ENCODE results near the gene AP2B1. TPM values are rescaled to one million over a fixed set of nuclear protein-coding genes. Genes with fewer than 3 reads are reported as not detected.
A peak's percentile ranks its signal among the peaks of the same experiment; 100 is the strongest.

The AP2B1 gene
- total RNA-seq, 2 experiments from 2014 or later, result 147 to 150 TPM

DNA sequence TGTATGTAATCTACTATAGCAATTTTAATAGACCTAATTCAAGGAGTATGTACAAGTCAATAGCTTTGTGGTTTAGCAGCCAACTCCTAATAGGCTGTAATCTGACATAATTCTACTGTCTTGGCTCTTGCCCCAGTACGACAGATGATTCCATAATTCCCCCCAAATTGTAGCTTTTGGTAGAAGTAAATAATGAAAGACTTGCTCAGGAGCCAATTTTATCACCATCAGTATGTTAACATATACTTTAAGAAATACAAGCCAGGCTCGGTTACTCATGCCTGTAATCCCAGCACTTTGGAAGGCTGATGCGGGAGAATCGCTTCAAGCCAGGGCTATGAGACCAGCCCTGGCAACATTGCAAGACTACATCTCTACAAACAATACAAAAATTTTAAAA is 53.9 kb downstream of the AP2B1 start:
- Mint-ChIP-seq H3K9me3 (no peaks in the 10 kb centered on the region), H3K4me3 (no peak overlapping the region), H3K27ac (no peak overlapping the region), H3K36me3 (peaks cover 11% of the 10 kb centered on the region), H3K4me1 (no peaks in the 10 kb centered on the region), H3K27me3 (no peaks in the 10 kb centered on the region)
- DNase-seq, result no peak

DNA sequence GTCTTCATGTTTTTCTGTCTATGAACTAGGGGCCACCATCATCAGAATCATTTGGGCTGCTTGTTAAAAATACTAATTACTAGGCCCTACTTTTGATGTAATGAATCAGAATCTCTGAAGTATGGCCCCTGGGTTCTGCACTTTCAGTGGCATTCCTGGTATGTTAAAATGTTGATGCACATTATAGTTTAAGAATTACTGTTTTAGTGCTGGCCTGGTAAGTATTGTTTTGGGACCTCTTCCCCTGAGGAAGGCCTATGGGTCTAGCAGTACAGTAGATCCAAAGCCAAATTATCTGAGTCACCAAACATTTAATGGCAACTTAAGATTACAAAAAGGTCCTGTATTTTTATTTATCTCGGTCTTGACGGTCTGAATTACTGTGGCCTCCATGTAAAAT is 58.8 kb downstream of the AP2B1 start:
- no peaks in the 10 kb centered on the region for H3K27me3 Mint-ChIP-seq
- no peak overlapping the region for H3K4me3 Mint-ChIP-seq
- no peaks in the 10 kb centered on the region for H3K9me3 Mint-ChIP-seq
- no peaks in the 10 kb centered on the region for H3K4me1 Mint-ChIP-seq
- no peak overlapping the region for H3K27ac Mint-ChIP-seq
- no peak for DNase-seq
- H3K36me3 Mint-ChIP-seq, result no peaks in the 10 kb centered on the region

DNA sequence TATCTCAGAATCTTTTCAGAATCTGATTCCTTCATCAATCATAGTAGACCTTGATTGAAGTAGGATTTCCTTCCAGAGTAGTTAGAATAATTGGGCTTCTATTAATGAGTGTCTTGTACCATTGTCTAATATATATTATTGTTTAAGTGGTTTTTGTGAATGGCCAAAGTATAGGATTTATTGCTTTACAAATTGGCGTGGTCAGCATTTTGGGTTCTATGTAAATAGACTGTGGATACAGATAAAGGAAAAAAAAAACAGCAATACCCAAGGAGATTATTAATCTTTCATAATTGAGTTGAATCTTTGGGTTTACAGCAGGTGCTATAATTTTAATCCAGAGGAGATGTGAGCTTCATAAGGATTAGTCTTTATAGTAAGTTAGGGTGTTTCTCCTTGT is 64.3 kb downstream of the AP2B1 start:
- Mint-ChIP-seq H3K9me3 (no peaks in the 10 kb centered on the region), H3K4me3 (no peak overlapping the region), H3K36me3 (peaks cover 5% of the 10 kb centered on the region)

DNA sequence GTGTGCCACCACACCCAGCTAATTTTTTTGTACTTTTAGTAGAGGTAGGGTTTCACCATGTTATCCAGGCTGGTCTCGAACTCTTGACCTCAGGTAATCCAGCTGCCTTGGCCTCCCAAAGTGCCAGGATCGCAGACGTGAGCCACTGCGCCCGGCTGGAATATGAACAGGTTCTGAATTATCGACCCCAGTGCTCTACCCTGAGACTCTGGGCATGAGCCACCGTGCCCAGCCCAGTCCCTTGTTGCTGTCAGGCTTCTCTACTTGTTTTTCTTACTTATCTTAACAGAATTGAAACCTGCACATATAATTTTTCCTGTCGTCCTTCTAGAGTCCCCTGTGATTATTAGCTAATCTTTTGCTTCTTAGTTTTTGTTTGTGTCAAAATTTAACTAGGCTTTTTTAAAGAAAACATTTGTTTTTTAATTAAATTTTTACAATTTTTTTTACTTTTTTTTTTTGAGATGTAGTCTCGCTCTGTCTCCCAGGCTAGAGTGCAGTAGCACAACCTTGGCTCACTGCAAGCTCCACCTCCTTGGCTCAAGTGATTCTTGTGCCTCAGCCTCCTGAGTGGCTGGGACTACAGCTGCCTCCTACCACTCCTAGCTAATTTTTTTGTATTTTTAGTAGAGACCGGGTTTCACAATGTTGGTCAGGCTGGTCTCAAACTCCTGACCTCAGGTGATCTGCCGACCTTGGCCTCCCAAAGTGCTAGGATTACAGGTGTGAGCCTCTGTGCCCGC is 66.7 kb downstream of the AP2B1 start:
- Mint-ChIP-seq H3K27me3 (no peaks in the 10 kb centered on the region), H3K27ac (no peak overlapping the region), H3K4me1 (peaks cover 9% of the 10 kb centered on the region), H3K9me3 (no peaks in the 10 kb centered on the region), H3K4me3 (no peak overlapping the region), H3K36me3 (peaks cover 8% of the 10 kb centered on the region)
- no peak for DNase-seq

More for the DNA sequence above, 64.3 kb downstream of the AP2B1 start:
- no peaks in the 10 kb centered on the region for H3K27me3 Mint-ChIP-seq
- peaks cover 6% of the 10 kb centered on the region for H3K4me1 Mint-ChIP-seq
- no peak for DNase-seq
- no peak overlapping the region for H3K27ac Mint-ChIP-seq

DNA sequence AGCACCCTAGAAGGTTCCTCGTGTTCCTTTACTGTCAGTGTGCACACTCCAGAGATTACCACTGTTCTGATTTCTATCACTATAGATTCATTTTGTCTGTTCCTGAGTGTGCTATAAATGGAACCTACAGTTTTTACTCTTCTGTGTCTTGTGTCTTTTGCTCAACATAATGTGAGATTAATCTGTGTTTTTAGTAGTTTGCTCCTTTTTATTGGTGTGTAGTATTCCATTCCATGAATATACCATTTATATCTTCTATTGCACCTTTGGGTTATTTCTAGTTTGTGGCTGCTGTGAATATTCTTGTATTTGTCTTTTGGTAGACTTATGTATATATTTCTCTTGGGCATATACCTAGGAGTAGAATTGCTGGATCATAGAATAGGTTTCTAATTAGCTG is 68.2 kb downstream of the AP2B1 start:
- DNase-seq, result no peak
- no peak overlapping the region for H3K27ac Mint-ChIP-seq
- H3K4me1 Mint-ChIP-seq, result peaks cover 9% of the 10 kb centered on the region
- peaks cover 12% of the 10 kb centered on the region for H3K36me3 Mint-ChIP-seq
- H3K4me3 Mint-ChIP-seq, result no peak overlapping the region
- H3K9me3 Mint-ChIP-seq, result no peaks in the 10 kb centered on the region
- H3K27me3 Mint-ChIP-seq, result no peaks in the 10 kb centered on the region

DNA sequence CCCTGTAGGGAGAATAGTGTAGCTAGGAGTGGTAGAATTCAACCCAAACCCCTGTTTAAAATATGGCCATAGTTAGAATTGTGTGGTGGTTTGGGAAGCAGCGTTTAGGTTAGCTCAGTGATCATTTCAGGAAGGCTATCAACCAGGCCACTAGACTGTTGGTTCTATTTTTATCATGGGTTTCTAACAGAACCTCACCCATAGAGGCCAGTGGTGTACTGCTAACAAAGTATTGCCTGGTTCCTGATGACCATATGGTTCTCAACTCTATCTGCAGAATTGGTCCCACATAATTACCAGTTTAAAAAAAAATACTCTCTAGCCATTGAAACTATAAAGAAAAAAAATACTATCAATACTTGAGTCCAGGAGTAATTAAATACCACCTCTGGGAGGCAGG is 73.8 kb downstream of the AP2B1 start:
- no peak for DNase-seq
- H3K27me3 Mint-ChIP-seq, result no peaks in the 10 kb centered on the region
- H3K9me3 Mint-ChIP-seq, result no peaks in the 10 kb centered on the region
- H3K4me1 Mint-ChIP-seq, result peaks cover 7% of the 10 kb centered on the region
- H3K4me3 Mint-ChIP-seq, result no peak overlapping the region
- H3K36me3 Mint-ChIP-seq, result peaks cover 10% of the 10 kb centered on the region
- no peak overlapping the region for H3K27ac Mint-ChIP-seq

DNA sequence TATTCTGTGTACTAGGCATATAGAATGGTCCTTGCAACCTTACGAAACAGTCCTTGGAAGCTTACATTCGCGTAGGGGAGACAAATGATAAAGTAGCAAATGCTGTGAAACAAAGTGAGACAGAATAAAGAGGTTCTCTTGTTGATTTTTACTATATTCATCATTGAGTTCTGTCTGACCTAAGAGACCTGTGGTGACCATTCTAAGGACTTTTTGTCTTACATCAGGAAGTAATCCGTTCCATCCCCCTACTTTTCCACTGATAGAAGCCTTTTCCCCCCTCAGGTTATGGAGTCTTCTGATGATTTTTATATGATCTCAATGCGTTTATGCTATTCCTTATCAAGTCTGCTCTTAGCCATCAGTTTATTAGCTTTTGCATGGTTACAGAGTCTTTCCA is 77.6 kb downstream of the AP2B1 start:
- Mint-ChIP-seq H3K4me3 (no peak overlapping the region), H3K4me1 (no peaks in the 10 kb centered on the region), H3K9me3 (no peaks in the 10 kb centered on the region), H3K36me3 (peaks cover 4% of the 10 kb centered on the region), H3K27me3 (no peaks in the 10 kb centered on the region), H3K27ac (no peak overlapping the region)
- no peak for DNase-seq

DNA sequence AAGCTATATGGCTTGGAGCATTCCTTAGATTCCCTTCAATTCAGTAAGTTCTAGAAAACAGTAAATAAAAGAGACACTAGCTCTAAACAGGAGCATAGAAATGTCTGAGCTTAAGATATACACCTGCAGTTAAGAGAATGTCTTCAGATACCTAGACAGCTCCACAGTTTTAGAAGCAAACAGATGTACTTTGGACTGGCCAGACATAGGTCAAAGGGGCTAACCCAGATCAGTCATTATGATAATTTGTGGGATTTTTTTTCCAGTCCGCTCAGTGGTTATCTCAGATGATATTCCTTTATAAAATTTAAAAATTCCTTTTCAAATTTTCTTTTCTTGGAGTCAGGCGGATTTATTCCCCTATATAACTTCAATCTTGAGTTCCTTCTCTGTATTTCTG is 78.5 kb downstream of the AP2B1 start:
- no peak overlapping the region for H3K4me3 Mint-ChIP-seq
- H3K9me3 Mint-ChIP-seq, result no peaks in the 10 kb centered on the region
- H3K4me1 Mint-ChIP-seq, result no peaks in the 10 kb centered on the region
- DNase-seq, result no peak
- no peaks in the 10 kb centered on the region for H3K27me3 Mint-ChIP-seq
- no peak overlapping the region for H3K27ac Mint-ChIP-seq
- H3K36me3 Mint-ChIP-seq, result peaks cover 3% of the 10 kb centered on the region

DNA sequence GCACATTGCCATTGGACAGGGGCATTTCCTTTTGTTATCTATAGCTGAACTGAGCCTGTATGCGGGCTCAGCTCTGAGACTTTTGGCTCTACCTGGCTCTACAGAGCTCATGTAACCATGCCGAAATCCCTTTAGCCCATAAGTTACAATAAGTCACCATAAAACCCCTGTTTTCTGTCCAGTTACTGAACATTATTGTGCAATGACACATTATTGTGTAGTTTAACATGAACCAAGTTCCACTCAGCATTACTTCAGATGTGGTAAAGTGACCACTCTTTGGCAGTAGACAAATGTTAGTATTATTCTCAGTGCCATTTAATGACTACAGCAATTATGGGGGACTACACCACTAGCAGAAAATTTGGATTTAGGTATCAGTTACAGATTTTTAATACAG is 78.9 kb downstream of the AP2B1 start:
- no peaks in the 10 kb centered on the region for H3K4me1 Mint-ChIP-seq
- no peak overlapping the region for H3K27ac Mint-ChIP-seq
- no peak for DNase-seq
- H3K9me3 Mint-ChIP-seq, result no peaks in the 10 kb centered on the region
- H3K36me3 Mint-ChIP-seq, result peaks cover 3% of the 10 kb centered on the region
- H3K4me3 Mint-ChIP-seq, result no peak overlapping the region
- no peaks in the 10 kb centered on the region for H3K27me3 Mint-ChIP-seq

DNA sequence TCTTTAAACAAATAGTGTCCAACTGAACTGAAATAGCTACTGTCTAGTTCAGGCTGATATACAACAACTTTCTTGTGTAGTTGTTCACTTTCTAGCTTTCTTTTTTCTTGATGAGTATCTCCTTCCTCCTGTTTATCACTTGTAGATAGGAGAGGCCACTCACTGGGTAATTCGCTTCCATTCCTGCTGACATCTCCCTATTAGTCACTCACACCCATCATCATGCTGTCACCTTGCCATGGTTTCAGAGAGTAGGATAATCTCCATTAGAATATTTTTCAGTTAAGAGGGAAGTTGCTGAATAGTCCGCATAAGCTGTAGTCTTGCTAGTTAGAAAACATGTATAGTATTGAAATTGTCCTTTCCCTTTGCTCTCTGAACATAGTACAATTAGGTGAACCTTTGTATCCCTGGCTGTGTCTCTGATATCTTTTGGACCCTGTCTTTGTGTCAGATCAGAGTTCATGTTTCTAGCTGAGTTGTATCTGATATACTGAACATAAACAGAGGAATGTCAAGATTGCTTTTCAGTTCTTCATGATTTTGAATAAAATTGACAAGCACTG is 79.9 kb downstream of the AP2B1 start:
- Mint-ChIP-seq H3K36me3 (peaks cover 6% of the 10 kb centered on the region), H3K4me3 (no peak overlapping the region), H3K27ac (no peak overlapping the region), H3K9me3 (no peaks in the 10 kb centered on the region), H3K27me3 (no peaks in the 10 kb centered on the region), H3K4me1 (no peaks in the 10 kb centered on the region)
- DNase-seq, result no peak

DNA sequence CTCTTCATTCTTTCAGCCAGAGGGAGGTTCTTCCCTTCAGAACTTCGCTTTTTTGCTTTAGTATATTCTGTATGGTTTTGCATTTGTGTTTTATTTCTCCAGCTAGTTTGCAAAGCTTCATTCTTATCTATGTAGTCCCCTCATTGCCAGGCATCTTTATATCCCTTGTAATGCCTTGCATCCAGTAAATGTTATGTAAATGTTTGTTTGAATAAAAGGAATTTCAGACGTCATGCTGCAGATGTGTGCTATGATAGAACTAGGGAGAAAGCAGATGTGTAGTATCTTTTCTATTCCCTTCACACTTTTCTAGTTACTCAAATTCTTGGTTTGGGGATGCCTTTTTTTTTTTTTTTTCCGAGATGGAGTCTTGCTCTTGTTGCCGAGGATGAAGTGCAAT is 81.7 kb downstream of the AP2B1 start:
- Mint-ChIP-seq H3K27ac (no peak overlapping the region), H3K4me1 (no peaks in the 10 kb centered on the region), H3K27me3 (no peaks in the 10 kb centered on the region), H3K9me3 (no peaks in the 10 kb centered on the region), H3K4me3 (no peak overlapping the region), H3K36me3 (peaks cover 7% of the 10 kb centered on the region)
- no peak for DNase-seq

DNA sequence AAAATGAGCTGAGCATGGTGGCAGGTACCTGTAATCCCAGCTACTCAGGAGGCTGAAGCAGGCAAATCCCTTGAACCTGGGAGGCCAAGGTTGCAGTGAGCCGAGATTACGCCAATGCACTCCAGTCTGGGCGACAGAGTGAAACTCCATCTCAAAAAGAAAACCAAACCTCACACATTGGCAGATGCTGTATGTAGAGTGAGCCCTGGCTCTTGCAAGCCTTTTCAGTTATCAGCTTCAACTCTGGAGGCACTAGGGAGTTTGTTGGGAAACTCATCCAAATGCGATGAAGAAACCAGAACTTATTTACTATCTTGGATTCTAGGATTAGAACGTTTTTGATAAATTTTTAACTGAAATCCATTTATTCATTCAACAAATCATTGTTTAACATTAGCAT is 87.4 kb downstream of the AP2B1 start:
- H3K4me3 Mint-ChIP-seq, result no peak overlapping the region
- H3K27me3 Mint-ChIP-seq, result no peaks in the 10 kb centered on the region
- DNase-seq, result no peak
- peaks cover 18% of the 10 kb centered on the region for H3K36me3 Mint-ChIP-seq
- H3K27ac Mint-ChIP-seq, result no peak overlapping the region
- no peaks in the 10 kb centered on the region for H3K9me3 Mint-ChIP-seq
- H3K4me1 Mint-ChIP-seq, result peaks cover 12% of the 10 kb centered on the region

DNA sequence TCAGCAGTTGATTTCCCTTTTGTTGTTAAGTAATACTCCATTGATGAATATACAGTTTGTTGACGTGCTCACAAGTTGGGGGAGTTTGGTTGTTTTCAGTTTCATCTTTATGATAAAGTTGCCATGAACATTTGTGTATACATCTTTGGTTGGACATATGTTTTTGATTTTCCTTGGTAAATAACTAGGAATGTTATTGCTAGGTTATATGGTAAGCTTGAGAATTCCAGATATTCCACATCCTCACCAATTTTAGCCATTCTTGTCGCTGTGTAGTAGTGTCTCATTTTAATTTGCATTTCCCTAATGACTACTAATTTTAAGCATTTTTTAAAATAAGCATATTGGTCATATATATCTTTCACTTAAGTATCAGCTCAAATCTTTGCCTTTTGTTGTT is 89.3 kb downstream of the AP2B1 start:
- no peak for DNase-seq
- Mint-ChIP-seq H3K4me1 (peaks cover 12% of the 10 kb centered on the region), H3K9me3 (no peaks in the 10 kb centered on the region), H3K27ac (no peak overlapping the region), H3K36me3 (peaks cover 25% of the 10 kb centered on the region), H3K27me3 (no peaks in the 10 kb centered on the region), H3K4me3 (no peak overlapping the region)

DNA sequence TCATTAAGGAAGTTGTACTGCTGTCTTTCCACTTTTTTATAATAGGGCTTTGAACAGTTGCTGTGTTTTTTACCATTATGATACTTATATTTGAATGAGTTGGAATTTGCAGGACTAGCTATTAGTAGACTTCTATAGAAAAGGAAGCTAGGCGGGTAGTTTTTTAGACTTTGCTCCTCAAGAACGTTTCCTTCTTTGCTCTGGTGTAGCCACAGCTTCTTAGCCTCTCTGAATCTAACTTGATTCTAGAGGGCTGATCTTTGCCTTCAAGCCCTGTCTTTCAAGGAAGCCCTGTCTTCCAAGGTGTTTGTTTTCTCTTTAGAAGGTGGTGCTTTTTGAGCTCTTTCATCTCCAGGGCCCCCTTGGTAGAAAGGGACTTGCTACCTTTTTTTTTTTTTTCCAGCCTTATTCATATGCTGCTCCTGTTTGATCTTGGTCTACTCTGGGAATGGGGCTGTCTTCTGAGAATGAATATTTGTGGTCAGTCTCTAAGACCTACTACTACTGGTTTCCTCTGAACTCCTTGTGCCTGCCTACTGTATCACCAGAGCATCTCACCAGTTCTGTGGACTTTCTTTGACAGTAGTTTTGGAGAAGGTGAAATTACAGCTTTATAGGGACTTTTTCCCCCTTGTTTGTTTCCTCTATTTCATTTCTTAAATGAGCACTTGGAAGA is 92.0 kb downstream of the AP2B1 start:
- Mint-ChIP-seq H3K9me3 (no peaks in the 10 kb centered on the region), H3K4me3 (no peak overlapping the region), H3K27ac (peak overlapping the region; percentile 42), H3K4me1 (peaks cover 12% of the 10 kb centered on the region), H3K36me3 (peaks cover 26% of the 10 kb centered on the region), H3K27me3 (no peaks in the 10 kb centered on the region)
- DNase-seq, result no peak

DNA sequence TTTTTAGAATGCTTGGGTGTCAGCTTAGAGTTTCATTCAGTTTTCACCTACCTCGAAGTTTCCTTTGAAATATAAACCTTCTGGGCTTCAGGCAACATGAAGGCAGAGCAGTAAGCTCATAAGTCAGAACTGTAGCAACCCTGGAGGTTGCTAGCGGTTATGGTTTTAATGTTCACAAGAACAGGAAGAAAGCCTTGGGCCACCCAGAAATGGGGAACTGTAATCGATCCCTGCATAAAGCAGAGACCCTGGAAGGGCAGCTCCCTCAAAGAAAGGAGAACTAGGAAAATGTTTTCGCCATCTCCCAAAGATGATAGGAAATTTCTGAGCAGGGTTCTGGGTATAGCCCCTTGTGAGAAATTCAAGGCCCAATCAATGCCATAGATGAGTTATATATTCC is 96.5 kb downstream of the AP2B1 start:
- no peak overlapping the region for H3K27ac Mint-ChIP-seq
- H3K4me1 Mint-ChIP-seq, result peaks cover 9% of the 10 kb centered on the region
- no peak overlapping the region for H3K4me3 Mint-ChIP-seq
- H3K9me3 Mint-ChIP-seq, result no peaks in the 10 kb centered on the region
- DNase-seq, result no peak
- H3K27me3 Mint-ChIP-seq, result no peaks in the 10 kb centered on the region
- H3K36me3 Mint-ChIP-seq, result peaks cover 34% of the 10 kb centered on the region
